HG03565 (cell line): ENCODE measurements around the gene TMEM106C.

ENCODE experiments used
- ATAC-seq: cut with Tn5 transposase; IDR thresholded peaks from one replicate; pipeline ENCODE4 v1.9.1; 2021; ENCODE audit warnings: mild to moderate bottlenecking, moderate library complexity; ENCODE audit not compliant: unreplicated experiment

TMEM106C gene

GRCh38 chr12:47963340-47964040, at the start of gene TMEM106C:
Gene TMEM106C (plus strand): TSS chr12:47963596. CDS start chr12:47964237, 641 bp downstream.
- ATAC-seq = peak; percentile 96

- no peak for ATAC-seq
Measured at GRCh38 chr12:47920913-47921312, 42.5 kb upstream of the TMEM106C start.

- ATAC-seq = no peak
Measured at GRCh38 chr12:47921907-47922306, 41.5 kb upstream of the TMEM106C start.

- ATAC-seq = no peak
Measured at GRCh38 chr12:47927346-47927745, 36.0 kb upstream of the TMEM106C start.

- ATAC-seq = no peak
Measured at GRCh38 chr12:47930634-47931033, 32.8 kb upstream of the TMEM106C start.

GRCh38 chr12:47931187-47931586, 32.2 kb upstream of the TMEM106C start:
- ATAC-seq = no peak

GRCh38 chr12:47935184-47935583, 28.2 kb upstream of the TMEM106C start:
- no peak for ATAC-seq

GRCh38 chr12:47938093-47938492, 25.3 kb upstream of the TMEM106C start:
- ATAC-seq = no peak

- no peak for ATAC-seq
Measured at GRCh38 chr12:47938594-47938993, 24.8 kb upstream of the TMEM106C start.

GRCh38 chr12:47939009-47939601, 24.3 kb upstream of the TMEM106C start:
- no peak for ATAC-seq

GRCh38 chr12:47940773-47941474, 22.5 kb upstream of the TMEM106C start:
- ATAC-seq = no peak

- ATAC-seq = no peak
Measured at GRCh38 chr12:47941475-47941780, 22.0 kb upstream of the TMEM106C start.

- ATAC-seq = no peak
Measured at GRCh38 chr12:47941871-47942613, 21.4 kb upstream of the TMEM106C start.

GRCh38 chr12:47942614-47943225, 20.7 kb upstream of the TMEM106C start:
- no peak for ATAC-seq

- no peak for ATAC-seq
Measured at GRCh38 chr12:47943623-47944340, 19.6 kb upstream of the TMEM106C start.

GRCh38 chr12:47944685-47945340, 18.6 kb upstream of the TMEM106C start:
- ATAC-seq = no peak

- ATAC-seq = no peak
Measured at GRCh38 chr12:47945341-47945728, 18.1 kb upstream of the TMEM106C start.

GRCh38 chr12:47946413-47947323, 16.7 kb upstream of the TMEM106C start:
- no peak for ATAC-seq

- no peak for ATAC-seq
Measured at GRCh38 chr12:47947341-47947740, 16.1 kb upstream of the TMEM106C start.
